ENCODE measurements around the gene CATSPERB. TPM values are rescaled to one million over a fixed set of nuclear protein-coding genes. Genes with fewer than 3 reads are reported as not detected.

Gene CATSPERB
- total and polyA plus RNA-seq, 9 of the 15 experiments (the other 6 are each of a cell fraction or from before 2014, with no cell fraction given) = 0.05 to 1.4 (median 0.89) TPM

- no peak for TF ChIP-seq ETS1 (conservative IDR thresholded peaks at IDR 0.05; ENCODE audit: control insufficient read depth, low read depth, low read length)
- TF ChIP-seq NR3C1 (CRISPR knock-in tag; IDR thresholded peaks at IDR 0.05) = no peak
- TF ChIP-seq PHF20 (IDR thresholded peaks at IDR 0.05; ENCODE audit: partially characterized antibody) = no peak
- TF ChIP-seq CBX3 (IDR thresholded peaks at IDR 0.05; ENCODE audit: borderline replicate concordance in 1 of 2, low read length in 2 of 2) = no peak
- TF ChIP-seq POLR2G (IDR thresholded peaks at IDR 0.05; ENCODE audit: low read depth, low read length) = no peak
- TF ChIP-seq ZSCAN32 (CRISPR knock-in tag; IDR thresholded peaks at IDR 0.05) = no peak
- no peak for TF ChIP-seq MAFF (IDR thresholded peaks at IDR 0.05; ENCODE audit: low read length)
- no peak for TF ChIP-seq ZKSCAN1 (IDR thresholded peaks at IDR 0.05; ENCODE audit: low read depth, low read length)
- TF ChIP-seq L3MBTL2 (IDR thresholded peaks at IDR 0.05) = no peak
- no peak for TF ChIP-seq TAL1 (IDR thresholded peaks at IDR 0.05)
Measured at GRCh38 chr14:91706996-91707395, 24.9 kb downstream of the CATSPERB start (continued).

GRCh38 chr14:91694643-91695042 is 37.2 kb downstream of the CATSPERB start:
- TF ChIP-seq USF2 (CRISPR knock-in tag; IDR thresholded peaks at IDR 0.05) = no peak
- TF ChIP-seq ZNF740 (CRISPR knock-in tag; IDR thresholded peaks at IDR 0.05) = no peak
- TF ChIP-seq ZNF740 (tag; IDR thresholded peaks at IDR 0.05) = no peak
- TF ChIP-seq ATF1 (CRISPR knock-in tag; IDR thresholded peaks at IDR 0.05) = no peak
- TF ChIP-seq ATF1 (tag; IDR thresholded peaks at IDR 0.05) = no peak
- no peak for TF ChIP-seq SMAD2 (IDR thresholded peaks at IDR 0.05; ENCODE audit: low read depth, low read length)
- TF ChIP-seq SIN3A (IDR thresholded peaks at IDR 0.05; ENCODE audit: borderline replicate concordance in 2 of 2, control insufficient read depth in 1 of 2, low read depth in 2 of 2, low read length in 2 of 2) = no peak
- no peak for TF ChIP-seq USF1 (CRISPR knock-in tag; IDR thresholded peaks at IDR 0.05)
- no peak for TF ChIP-seq PCBP1 (IDR thresholded peaks at IDR 0.05; ENCODE audit: low read depth, low read length, poor library complexity, severe bottlenecking)
- FAIRE-seq (no peak), ATAC-seq (no peak), DNase-seq (ENCODE audit: extremely low read depth in 1 of 4, low spot score in 3 of 4) (no peak)
- intact Hi-C loops (cut with micrococcal nuclease) (no loop called here), in situ Hi-C loops (cut with MboI) (no loop called here)
- H3K9me3 ChIP-seq (replicated peaks; ENCODE audit: control insufficient read depth, insufficient read depth, low read depth, low read length) = no peaks in the 10 kb centered on the region
- POLR2A ChIA-PET = no interaction called here
- 0% methylated on average over 2 of the region's 2 CpGs for WGBS (ENCODE audit: insufficient coverage, low coverage, missing lambda C conversion rate)
- no TSS peak for BruUV-seq (replicated peaks)
- H3K9ac ChIP-seq (ENCODE audit: insufficient read depth in 1 of 2, low read depth in 2 of 2, low read length in 2 of 2) = no peak overlapping the region
- no peaks in the 10 kb centered on the region for H3K27me3 ChIP-seq (ENCODE audit: control insufficient read depth in 2 of 2, insufficient read depth in 2 of 2, low read length in 2 of 2)
- H4K20me1 ChIP-seq (replicated peaks; ENCODE audit: control insufficient read depth, insufficient read depth, low read length) = no peaks in the 10 kb centered on the region
- no peaks in the 10 kb centered on the region for H3K79me2 ChIP-seq (ENCODE audit: control insufficient read depth, insufficient read depth, low read length)
- H3K27ac ChIP-seq (ENCODE audit: extremely low read depth, low read depth, low read length) = no peak overlapping the region
- H3K36me3 ChIP-seq (ENCODE audit: control insufficient read depth, insufficient read depth, low read length) = no peaks in the 10 kb centered on the region
- no peaks in the 10 kb centered on the region for H3K4me1 ChIP-seq (replicated peaks in 1 of 2; ENCODE audit: control insufficient read depth in 2 of 2, insufficient read depth in 2 of 2, low read length in 2 of 2)
- no peak overlapping the region for H3K4me3 ChIP-seq
- CTCF ChIA-PET (ENCODE audit: low intra/inter-chr PET ratio) = no interaction called here
- no peak overlapping the region for H3K4me2 ChIP-seq (ENCODE audit: insufficient read depth, low read length)
- H3K9me1 ChIP-seq (ENCODE audit: control insufficient read depth, insufficient read depth, low read length) = no peaks in the 10 kb centered on the region
- H2AFZ ChIP-seq (ENCODE audit: low read depth, low read length) = no peak overlapping the region
